ENCODE results near the gene RALGPS2.

RALGPS2 gene

GRCh38 chr1:178921499-178921898 lies 196.5 kb downstream of the RALGPS2 start:
- no peak for DNase-seq (ENCODE audit: low read depth)
- H3K4me3 ChIP-seq (ENCODE audit: low read depth, low read length), result no peak overlapping the region
- no peak for TF ChIP-seq CTCF (conservative IDR thresholded peaks at IDR 0.05; ENCODE audit: low read depth, low read length)

GRCh38 chr1:178923512-178923911 lies 198.5 kb downstream of the RALGPS2 start:
- DNase-seq (ENCODE audit: low read depth), result no peak
- H3K4me3 ChIP-seq (ENCODE audit: low read depth, low read length), result no peak overlapping the region
- TF ChIP-seq CTCF (conservative IDR thresholded peaks at IDR 0.05; ENCODE audit: low read depth, low read length), result no peak

- DNase-seq (ENCODE audit: low read depth), result no peak
- TF ChIP-seq CTCF (conservative IDR thresholded peaks at IDR 0.05; ENCODE audit: low read depth, low read length), result no peak
- H3K4me3 ChIP-seq (ENCODE audit: low read depth, low read length), result no peak overlapping the region
Observed at GRCh38 chr1:178926046-178926445, 201.0 kb downstream of the RALGPS2 start.

- H3K4me3 ChIP-seq (ENCODE audit: low read depth, low read length), result no peak overlapping the region
- no peak for DNase-seq (ENCODE audit: low read depth)
- no peak for TF ChIP-seq CTCF (conservative IDR thresholded peaks at IDR 0.05; ENCODE audit: low read depth, low read length)
Observed at GRCh38 chr1:178927003-178927402, 202.0 kb downstream of the RALGPS2 start.

- TF ChIP-seq CTCF (conservative IDR thresholded peaks at IDR 0.05; ENCODE audit: low read depth, low read length), result no peak
- no peak for DNase-seq (ENCODE audit: low read depth)
- no peak overlapping the region for H3K4me3 ChIP-seq (ENCODE audit: low read depth, low read length)
Observed at GRCh38 chr1:178928041-178928440, 203.0 kb downstream of the RALGPS2 start.

- H3K4me3 ChIP-seq (ENCODE audit: low read depth, low read length), result no peak overlapping the region
- DNase-seq (ENCODE audit: low read depth), result peak; percentile 34
- TF ChIP-seq CTCF (conservative IDR thresholded peaks at IDR 0.05; ENCODE audit: low read depth, low read length), result no peak
Observed at GRCh38 chr1:178928976-178929375, 203.9 kb downstream of the RALGPS2 start.

GRCh38 chr1:178931858-178932551 lies 207.0 kb downstream of the RALGPS2 start:
- no peak for TF ChIP-seq CTCF (conservative IDR thresholded peaks at IDR 0.05; ENCODE audit: low read depth, low read length)
- DNase-seq (ENCODE audit: low read depth), result peak; percentile 99
- H3K4me3 ChIP-seq (ENCODE audit: low read depth, low read length), result no peak overlapping the region

All from choroid plexus epithelial cell (primary cell).